Panc1 (cell line): ENCODE data around the gene C19orf81.

Experiments
- TCF7L2 ChIP-seq: IDR thresholded peaks from 2 replicates; pipeline ENCODE4 v1.6.1; 2011; ENCODE audit warnings: mild to moderate bottlenecking, low read depth, low read length, inconsistent platforms
- TF ChIP-seq, protein P1 (sequence below): fragments of 450-650 bp; IDR thresholded peaks from 2 replicates; pipeline ENCODE4 v1.5.1; 2017; ENCODE audit warnings: mild to moderate bottlenecking

DNA sequence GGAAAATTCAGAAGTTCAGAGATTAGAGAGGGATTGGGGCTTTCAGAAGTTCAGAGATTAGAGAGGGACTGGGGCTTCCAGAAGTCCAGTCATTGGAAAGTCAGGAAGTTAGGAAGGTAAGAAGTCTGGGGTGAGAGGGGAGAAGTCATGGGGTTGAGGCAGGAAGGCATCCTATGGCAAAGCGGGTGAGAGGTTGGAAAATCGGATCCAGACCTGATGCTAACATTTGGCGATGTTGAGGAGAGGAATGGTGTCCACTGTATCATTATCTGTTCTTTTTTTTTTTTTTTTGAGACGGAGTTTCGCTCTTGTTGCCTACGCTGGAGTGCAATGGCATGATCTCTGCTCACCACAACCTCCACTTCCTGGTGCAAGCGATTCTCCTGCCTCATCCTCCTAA, 20.7 kb upstream of the C19orf81 start:
- TF ChIP-seq, protein P1, sequence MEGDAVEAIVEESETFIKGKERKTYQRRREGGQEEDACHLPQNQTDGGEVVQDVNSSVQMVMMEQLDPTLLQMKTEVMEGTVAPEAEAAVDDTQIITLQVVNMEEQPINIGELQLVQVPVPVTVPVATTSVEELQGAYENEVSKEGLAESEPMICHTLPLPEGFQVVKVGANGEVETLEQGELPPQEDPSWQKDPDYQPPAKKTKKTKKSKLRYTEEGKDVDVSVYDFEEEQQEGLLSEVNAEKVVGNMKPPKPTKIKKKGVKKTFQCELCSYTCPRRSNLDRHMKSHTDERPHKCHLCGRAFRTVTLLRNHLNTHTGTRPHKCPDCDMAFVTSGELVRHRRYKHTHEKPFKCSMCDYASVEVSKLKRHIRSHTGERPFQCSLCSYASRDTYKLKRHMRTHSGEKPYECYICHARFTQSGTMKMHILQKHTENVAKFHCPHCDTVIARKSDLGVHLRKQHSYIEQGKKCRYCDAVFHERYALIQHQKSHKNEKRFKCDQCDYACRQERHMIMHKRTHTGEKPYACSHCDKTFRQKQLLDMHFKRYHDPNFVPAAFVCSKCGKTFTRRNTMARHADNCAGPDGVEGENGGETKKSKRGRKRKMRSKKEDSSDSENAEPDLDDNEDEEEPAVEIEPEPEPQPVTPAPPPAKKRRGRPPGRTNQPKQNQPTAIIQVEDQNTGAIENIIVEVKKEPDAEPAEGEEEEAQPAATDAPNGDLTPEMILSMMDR, result no peak
- no peak for TF ChIP-seq TCF7L2
